ENCODE measurements around the gene FAM13C.
"Not testable (repeated sequence)": the region's sequence is repeated elsewhere in the genome, so short reads cannot be mapped to it uniquely, and the experiment has no call there.

Gene FAM13C

GRCh38 chr10:59225211-59225610 is 137.1 kb downstream of the FAM13C start:
- DNase-seq: no peak

GRCh38 chr10:59223597-59223996 is 138.8 kb downstream of the FAM13C start:
- DNase-seq: not testable (repeated sequence)

GRCh38 chr10:59222788-59223187 is 139.6 kb downstream of the FAM13C start:
- DNase-seq: no peak

- no peak for DNase-seq
Measured at GRCh38 chr10:59216178-59216869, 146.0 kb downstream of the FAM13C start.

- DNase-seq: no peak
Measured at GRCh38 chr10:59214160-59214559, 148.2 kb downstream of the FAM13C start.

GRCh38 chr10:59212301-59212798 is 150.0 kb downstream of the FAM13C start:
- no peak for DNase-seq

GRCh38 chr10:59206204-59206720 is 156.1 kb downstream of the FAM13C start:
- DNase-seq: no peak

All from CD4-positive, alpha-beta T cell treated with Interleukin-15 for 1 hour (primary cell).